Middle frontal gyrus (tissue), 1 donor: ENCODE results near the gene PABPC1L.
A peak's percentile ranks its signal among the peaks of the same experiment; 100 is the strongest.
"Not testable (repeated sequence)": the region's sequence is repeated elsewhere in the genome, so short reads cannot be mapped to it uniquely, and the experiment has no call there.

Experiments
- DNase-seq: peaks from one replicate; pipeline ENCODE4 v3.0.0-alpha.2; 2015; ENCODE audit warnings: low spot score; ENCODE audit errors: extremely low spot score

PABPC1L gene

DNA sequence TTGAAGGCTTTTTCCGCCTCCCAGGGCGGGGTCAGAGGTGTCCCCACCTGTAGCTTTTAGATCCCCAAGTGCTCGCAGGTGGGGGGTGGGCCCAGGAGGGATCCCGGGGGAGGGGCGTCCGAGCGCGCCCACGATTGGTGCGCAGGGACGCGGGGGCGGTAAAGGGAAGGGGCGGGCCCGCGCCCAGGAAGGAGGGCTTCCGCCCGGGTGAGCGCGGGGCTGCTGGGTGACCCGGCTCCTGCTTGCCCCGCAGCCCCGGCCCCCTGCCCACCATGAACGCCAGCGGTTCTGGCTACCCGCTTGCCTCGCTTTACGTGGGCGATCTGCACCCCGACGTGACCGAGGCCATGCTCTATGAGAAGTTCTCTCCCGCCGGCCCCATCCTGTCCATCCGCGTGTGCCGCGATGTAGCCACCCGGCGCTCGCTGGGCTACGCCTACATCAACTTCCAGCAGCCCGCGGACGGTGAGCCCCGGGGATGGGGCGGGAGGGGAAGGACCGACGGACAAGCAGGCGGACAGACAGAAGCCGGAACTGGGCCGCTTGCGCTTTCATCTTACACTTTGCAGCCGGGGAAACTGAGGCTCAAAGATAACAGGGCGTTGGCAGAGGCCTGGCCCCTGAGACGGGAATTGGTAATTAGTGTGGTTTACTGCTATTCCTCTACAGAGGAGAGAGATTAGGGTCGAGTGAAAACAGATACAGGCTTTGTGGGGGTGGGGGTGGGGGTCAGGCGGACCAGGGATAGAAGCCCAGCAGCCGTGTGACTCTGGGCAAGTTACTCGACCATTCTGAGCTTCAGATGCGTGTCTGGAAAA is at the start of gene PABPC1L:
PABPC1L (plus strand) TSS at position 189 of the 818 bp plus-strand sequence; CDS start at position 273, 84 bp downstream.
- DNase-seq = no peak

- no peak for DNase-seq
Observed at GRCh38 chr20:44861531-44862006, 48.3 kb upstream of the PABPC1L start.

DNA sequence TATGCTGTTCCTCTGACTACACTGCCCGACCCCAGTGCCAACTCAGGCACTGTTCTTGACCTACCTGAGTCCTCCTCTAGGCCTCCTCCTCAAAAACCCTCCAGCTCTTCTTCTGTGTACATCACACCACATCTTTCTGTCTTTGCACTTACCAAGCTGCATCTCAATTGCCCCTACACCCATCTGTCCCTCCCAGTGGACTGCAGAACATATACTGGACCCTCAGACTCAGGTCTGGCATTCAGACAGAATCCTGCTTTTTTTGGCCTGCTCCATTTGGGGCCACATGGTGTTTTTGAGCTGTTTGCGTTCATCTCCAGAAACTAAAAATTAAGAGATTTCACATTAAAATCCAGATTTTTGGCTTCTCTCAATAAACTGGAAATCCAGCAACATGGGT is 47.6 kb upstream of the PABPC1L start:
- no peak for DNase-seq

DNA sequence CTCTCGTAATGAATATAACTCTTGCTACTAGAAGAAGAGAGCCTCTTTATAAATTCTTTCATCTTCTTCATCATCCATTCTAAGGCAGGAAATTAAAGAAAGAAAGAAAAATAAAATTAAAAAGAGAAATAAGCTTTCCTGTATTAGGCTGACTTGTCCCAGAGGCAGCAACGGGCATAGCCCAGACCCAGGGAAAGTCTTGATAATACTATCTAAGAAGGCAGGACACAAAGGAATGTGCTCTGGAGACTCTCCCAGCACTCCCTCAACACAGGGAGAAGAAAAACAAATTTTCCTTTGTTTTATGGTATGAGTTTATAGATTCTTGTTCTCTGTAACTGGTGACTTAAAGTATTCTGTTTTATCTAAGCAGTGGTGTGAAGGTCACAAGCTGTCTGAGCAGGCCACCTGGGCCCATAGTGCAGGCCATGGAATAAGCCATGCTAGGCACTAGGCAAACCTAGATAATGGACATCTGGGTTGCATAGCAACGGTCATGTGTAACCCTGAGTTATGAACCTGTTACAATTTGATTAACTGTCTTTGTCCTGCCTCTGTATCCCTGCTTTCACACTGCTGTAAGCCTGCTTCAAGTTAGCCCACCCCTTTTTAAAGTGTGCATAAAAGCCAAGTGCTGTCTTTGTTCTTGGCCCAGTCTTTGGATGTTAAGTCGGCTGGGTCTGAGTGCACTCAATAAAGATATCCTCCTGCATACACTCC is 46.3 kb upstream of the PABPC1L start:
- DNase-seq = not testable (repeated sequence)

DNA sequence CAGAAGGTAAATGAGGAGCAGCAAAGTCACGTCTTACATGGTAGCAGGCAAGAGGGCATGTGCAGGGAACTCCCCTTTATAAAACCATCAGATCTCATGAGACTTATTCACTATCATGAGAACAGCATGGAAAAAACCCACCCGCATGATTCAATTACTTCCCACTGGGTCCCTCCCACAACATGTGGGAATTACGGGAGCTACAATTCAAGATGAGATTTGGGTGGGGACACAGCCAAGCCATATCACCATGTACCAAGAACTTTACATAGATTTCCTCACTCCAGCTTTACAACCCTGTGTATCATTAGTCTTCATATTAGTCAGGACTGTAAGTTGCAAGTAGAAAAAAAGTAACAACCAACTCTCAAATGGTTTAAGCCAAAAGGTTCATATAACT is 45.4 kb upstream of the PABPC1L start:
- DNase-seq = not testable (repeated sequence)

- no peak for DNase-seq
Observed at GRCh38 chr20:44866703-44867335, 43.0 kb upstream of the PABPC1L start.

GRCh38 chr20:44869471-44869870 is 40.4 kb upstream of the PABPC1L start:
- DNase-seq = no peak

- DNase-seq = not testable (repeated sequence)
Observed at GRCh38 chr20:44882360-44882759, 27.5 kb upstream of the PABPC1L start.

GRCh38 chr20:44883214-44883902 is 26.5 kb upstream of the PABPC1L start:
- no peak for DNase-seq

GRCh38 chr20:44884907-44885391 is 24.9 kb upstream of the PABPC1L start:
- peak; percentile 16 for DNase-seq

DNA sequence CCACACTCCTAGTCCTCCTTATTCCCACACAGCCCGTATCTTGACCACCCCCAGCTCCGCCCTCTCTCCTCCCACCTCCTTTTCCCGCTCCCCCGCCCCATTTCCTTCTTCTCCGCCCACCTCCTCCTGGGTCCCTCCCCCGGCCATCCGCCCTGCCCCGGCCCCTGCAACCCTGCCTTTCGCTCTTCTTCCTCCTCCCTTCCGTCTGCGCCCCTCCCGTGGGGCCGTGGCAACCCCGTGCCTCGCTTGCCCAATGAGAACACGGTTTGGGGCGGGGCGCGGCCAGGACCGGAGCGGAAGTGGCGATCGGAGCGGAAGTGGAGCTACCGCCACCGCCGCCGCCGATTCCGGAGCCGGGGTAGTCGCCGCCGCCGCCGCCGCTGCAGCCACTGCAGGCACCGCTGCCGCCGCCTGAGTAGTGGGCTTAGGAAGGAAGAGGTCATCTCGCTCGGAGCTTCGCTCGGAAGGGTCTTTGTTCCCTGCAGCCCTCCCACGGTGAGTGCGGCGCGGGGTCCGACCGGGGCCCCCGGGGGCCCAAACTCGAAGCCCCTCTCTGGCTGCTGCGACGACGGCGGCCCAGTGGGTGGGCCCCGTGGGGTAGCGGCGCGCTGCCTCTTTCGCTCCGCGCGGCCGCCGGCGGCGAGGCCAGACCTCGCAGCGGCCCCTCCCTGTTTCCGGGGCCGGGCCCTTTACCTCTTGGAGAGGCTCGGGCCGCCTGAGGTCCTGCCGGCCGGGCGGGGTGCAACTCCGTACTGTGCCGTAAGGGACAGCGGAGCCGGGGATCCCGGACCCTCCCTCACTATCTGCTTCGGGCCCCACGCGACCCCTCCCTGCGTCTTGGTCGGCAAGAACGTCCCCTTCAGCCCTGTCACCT is 24.2 kb upstream of the PABPC1L start, which contains the start of gene YWHAB:
YWHAB (plus strand) TSS at position 314 of the 874 bp plus-strand sequence. CDS start 15,829 bp downstream, outside the sequence.
- DNase-seq = peak; percentile 95

DNA sequence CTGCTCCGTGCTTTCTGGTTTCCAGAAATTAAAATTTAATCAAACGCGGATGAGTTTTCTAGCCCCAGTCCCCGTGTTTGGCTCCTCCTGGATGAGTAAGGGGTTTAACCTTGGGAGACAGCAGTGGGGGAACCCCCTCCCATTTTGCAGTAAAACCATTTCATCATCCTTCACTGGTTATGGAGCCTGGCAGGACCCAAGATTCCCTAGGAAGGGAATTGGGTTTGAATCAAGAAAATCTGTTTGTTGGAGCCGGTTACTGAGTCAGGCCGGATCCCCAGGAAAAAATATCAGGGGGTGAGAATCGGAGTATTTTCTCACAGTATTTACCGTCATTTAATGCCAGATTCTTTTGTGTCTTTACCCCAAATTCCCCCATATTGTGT is 23.6 kb upstream of the PABPC1L start:
- no peak for DNase-seq

DNA sequence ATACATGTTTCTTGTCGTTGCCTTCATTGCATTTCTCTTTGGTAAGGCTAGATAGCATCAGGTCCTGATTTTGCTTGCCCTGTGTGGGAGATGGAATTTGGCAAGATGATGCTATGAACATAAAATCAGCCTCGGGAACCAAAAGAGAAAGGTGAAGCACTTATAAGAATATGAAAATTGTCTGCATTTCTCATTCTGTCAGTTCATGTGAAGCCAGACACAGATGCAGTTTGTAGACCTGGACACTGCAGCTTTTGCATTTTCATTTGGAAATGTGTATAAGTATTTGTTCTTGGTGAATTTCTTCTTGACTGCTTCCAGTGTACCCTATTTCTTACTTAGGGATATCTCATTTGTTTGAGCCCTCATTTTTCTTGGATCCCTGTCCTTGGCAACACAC is 23.0 kb upstream of the PABPC1L start:
- no peak for DNase-seq

- DNase-seq = no peak
Observed at GRCh38 chr20:44887466-44887865, 22.4 kb upstream of the PABPC1L start.

GRCh38 chr20:44888226-44889103 is 21.4 kb upstream of the PABPC1L start:
- DNase-seq = no peak

- peak; percentile 16 for DNase-seq
Observed at GRCh38 chr20:44891826-44892225, 18.0 kb upstream of the PABPC1L start.

GRCh38 chr20:44894959-44895358 is 14.9 kb upstream of the PABPC1L start:
- DNase-seq = no peak

DNA sequence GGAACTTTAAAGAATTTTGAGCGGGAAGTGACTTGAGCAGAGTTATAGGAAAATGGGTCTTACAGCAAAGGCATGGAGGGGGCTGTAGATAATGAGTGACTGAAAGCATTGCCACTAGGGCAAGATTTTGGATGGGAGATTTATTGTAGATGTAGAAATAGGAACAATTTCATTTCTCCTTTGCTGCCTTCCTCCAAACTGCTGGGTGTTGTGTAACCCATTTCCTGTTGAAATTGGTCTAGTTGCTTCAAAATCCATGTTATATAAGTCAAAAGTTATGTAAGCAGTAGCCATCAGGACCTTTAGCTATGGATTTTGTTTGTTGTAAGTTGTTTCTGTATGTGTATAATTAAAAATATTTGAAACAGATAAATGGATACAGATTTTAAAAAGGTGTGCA is 13.3 kb upstream of the PABPC1L start:
- no peak for DNase-seq

DNA sequence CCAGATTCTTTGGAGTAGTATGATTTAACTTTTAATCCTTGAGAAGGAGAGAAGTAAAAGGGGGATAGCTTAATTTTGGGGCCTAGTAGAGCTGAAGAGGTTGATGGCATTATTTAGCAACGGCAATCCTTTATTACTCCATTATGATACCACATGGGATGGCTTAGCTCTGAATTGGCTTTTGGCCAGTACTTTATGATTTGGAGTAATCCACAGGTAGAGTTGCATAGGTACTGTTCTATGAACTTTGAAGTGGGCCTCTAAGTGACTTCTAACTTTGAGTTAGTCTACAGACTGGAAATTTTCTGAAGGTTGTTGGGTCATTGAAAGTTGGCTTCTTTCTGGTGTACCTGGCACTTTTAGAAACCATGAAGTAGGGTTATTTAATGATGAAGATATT is 12.7 kb upstream of the PABPC1L start:
- no peak for DNase-seq
